K562 (cell line): Measurements from ENCODE around the gene SUSD3. TPM values are rescaled to one million over a fixed set of nuclear protein-coding genes. Genes with fewer than 3 reads are reported as not detected.

Source experiments
- BHLHE40 ChIP-seq: IDR thresholded peaks from 2 replicates; pipeline ENCODE4 v1.6.1; 2011; ENCODE audit warnings: low read length, improper control_type of control experiment
- CBFB ChIP-seq: sonication (generic); formaldehyde crosslinking; IDR thresholded peaks from 2 replicates; pipeline ENCODE4 v1.4.0; 2020; ENCODE audit warnings: mild to moderate bottlenecking, missing genetic modification reagents
- CEBPG ChIP-seq, 3 experiments: fragments of 200-800 bp in 1 of 3; sonication (Bioruptor generic) in 1 of 3; sonication (generic) in 1 of 3; formaldehyde crosslinking in 1 of 3; IDR thresholded peaks in 2 of 3; conservative IDR thresholded peaks in 1 of 3; 2 replicates each; pipeline versions ENCODE4 v1.6.1 to v1.8.0; 2016 to 2022; ENCODE audit warnings: missing compliant biosample characterization in 2 of 3, missing genetic modification characterization in 2 of 3, mild to moderate bottlenecking in 1 of 3, missing genetic modification reagents in 1 of 3
- E2F4 ChIP-seq: sonication (generic); formaldehyde crosslinking; IDR thresholded peaks from 2 replicates; pipeline ENCODE4 v1.8.0; 2022; ENCODE audit warnings: mild to moderate bottlenecking, low read depth, missing genetic modification reagents
- FOSL1 ChIP-seq: fragments of 200-800 bp; sonication (Bioruptor generic); conservative IDR thresholded peaks from 2 replicates; pipeline ENCODE4 v1.6.1; 2016; ENCODE audit warnings: missing genetic modification characterization, missing compliant biosample characterization
- HDGF ChIP-seq: fragments of 450-650 bp; IDR thresholded peaks from 2 replicates; pipeline ENCODE4 v1.6.1; 2016
- HSF4 ChIP-seq: fragments of 250-450 bp; sonication (Bioruptor Pico); IDR thresholded peaks from 2 replicates; pipeline ENCODE4 v2.1.2; 2022; ENCODE audit warnings: mild to moderate bottlenecking, moderate library complexity, borderline replicate concordance
- NFE2L1 ChIP-seq: fragments of 450-650 bp; IDR thresholded peaks from 2 replicates; pipeline ENCODE4 v1.6.1; 2016; ENCODE audit warnings: missing genetic modification characterization, low read depth, mild to moderate bottlenecking, missing compliant biosample characterization, moderate library complexity, borderline replicate concordance
- RBM15 ChIP-seq: fragments of 200-400 bp; formaldehyde crosslinking; IDR thresholded peaks from 2 replicates; pipeline ENCODE4 v1.6.1; 2018; ENCODE audit warnings: mild to moderate bottlenecking, low read length, moderate library complexity; ENCODE audit not compliant: insufficient read depth
- RERE ChIP-seq: sonication (generic); formaldehyde crosslinking; IDR thresholded peaks from 2 replicates; pipeline ENCODE4 v1.8.0; 2023; ENCODE audit warnings: missing genetic modification reagents, mild to moderate bottlenecking, borderline replicate concordance
- TSHZ1 ChIP-seq: fragments of 250-450 bp; sonication (Bioruptor Pico); IDR thresholded peaks from 2 replicates; pipeline ENCODE4 v1.4.0; 2020; ENCODE audit warnings: mild to moderate bottlenecking, moderate library complexity
- ZC3H4 ChIP-seq: sonication (generic); formaldehyde crosslinking; IDR thresholded peaks from 2 replicates; pipeline ENCODE4 v1.9.0; 2021; ENCODE audit warnings: missing genetic modification reagents, borderline replicate concordance
- ZNF740 ChIP-seq, 3 experiments: fragments of 200-800 bp in 1 of 3; sonication (Bioruptor generic) in 1 of 3; sonication (generic) in 1 of 3; formaldehyde crosslinking in 1 of 3; IDR thresholded peaks; 2 replicates each; pipeline versions ENCODE4 v1.6.1 to v1.8.0; 2016 to 2022; ENCODE audit warnings: mild to moderate bottlenecking in 2 of 3, missing compliant biosample characterization in 2 of 3, missing genetic modification characterization in 2 of 3, missing genetic modification reagents in 1 of 3
- ZSCAN29 ChIP-seq: fragments of 450-650 bp; IDR thresholded peaks from 2 replicates; pipeline ENCODE4 v1.6.1; 2017
- polyA plus RNA-seq, 8 experiments: library from polyadenylated mRNA; depleted of rRNA in 4 of 8; stranded (reverse) in 5 of 8; unstranded in 3 of 8; fragments of >200 nt; fragmentation: Nextera tagmentation in 2 of 8; fragmentation: Illumina TruSeq in 1 of 8; extraction: Ambion mirVana in 2 of 8; extraction: Trizol in 1 of 8; gene quantifications; 2 replicates each; pipeline versions ENCODE4 v1.2.1 to v1.2.3, GENCODE V29; 2011 to 2014; ENCODE audit warnings: inconsistent platforms in 1 of 8, missing spikeins in 1 of 8
- total RNA-seq, 7 experiments: library from RNA; depleted of rRNA in 6 of 7; stranded (reverse); fragments of >200 nt in 6 of 7; fragmentation: Illumina TruSeq in 2 of 7; extraction: Trizol in 2 of 7; gene quantifications; 2 replicates each; pipeline versions ENCODE4 v1.2.1 to v1.2.3, GENCODE V29; 2011 to 2021; ENCODE audit warnings: low replicate concordance in 1 of 7

SUSD3 gene
- total and polyA plus RNA-seq, 9 of the 15 experiments (the other 6 are each of a cell fraction or from before 2014, with no cell fraction given): 1.3 to 21.7 (median 11.4) TPM

GRCh38 chr9:93066978-93067603 lies 8.6 kb downstream of the SUSD3 start (continued):
- TF ChIP-seq RBM15 (no peak), RERE (no peak), FOSL1 (tag) (0 out of 2 replicates have a peak, but pooled peaks have one; percentile 11), NFE2L1 (tag) (no peak), ZNF740 (CRISPR knock-in tag; IDR thresholded peaks at IDR 0.05) (no peak), ZNF740 (tag; IDR thresholded peaks at IDR 0.05) (0 out of 4 replicates have a peak, but pooled peaks of 1 of the 2 experiments have one; percentile 33), HDGF (no peak), BHLHE40 (no peak), ZSCAN29 (no peak), TSHZ1 (CRISPR knock-in tag) (no peak), CBFB (CRISPR knock-in tag) (no peak), ZC3H4 (CRISPR knock-in tag) (no peak), CEBPG (CRISPR knock-in tag; IDR thresholded peaks at IDR 0.05) (peak; percentile 73; the same call in 1 of the 2 replicates), CEBPG (tag; conservative IDR thresholded peaks at IDR 0.05 in 1 of 2, IDR thresholded peaks at IDR 0.05 in 1 of 2) (peak in 1 of 2 experiments; percentile 89; a peak in 2 of 4 replicates), HSF4 (CRISPR knock-in tag) (0 out of 2 replicates have a peak, but pooled peaks have one; percentile 57), E2F4 (CRISPR knock-in tag) (no peak)
